ENCODE measurements around the gene PHYHD1.

Gene PHYHD1

GRCh38 chr9:128920381-128921058, at the start of gene PHYHD1:
TSS of gene PHYHD1 (plus strand) at chr9:128920982. CDS start at chr9:128922324, 1,342 bp downstream.
- DNase-seq (ENCODE audit: low spot score) = no peak

- DNase-seq (ENCODE audit: low spot score) = no peak
These were observed 42.9 kb upstream of the PHYHD1 start for GRCh38 chr9:128877852-128878251.

- peak; percentile 96 for DNase-seq (ENCODE audit: low spot score)
These were observed 38.7 kb upstream of the PHYHD1 start, which contains the start of the genes KYAT1 and LRRC8A for GRCh38 chr9:128881884-128882676. TSS of gene KYAT1 (minus strand) at chr9:128881950. CDS start at chr9:128845405, 36,545 bp downstream. TSS of gene LRRC8A (plus strand) at chr9:128882133. CDS start at chr9:128907165, 25,032 bp downstream.

GRCh38 chr9:128882677-128883603, 37.8 kb upstream of the PHYHD1 start:
- no peak for DNase-seq (ENCODE audit: low spot score)

- no peak for DNase-seq (ENCODE audit: low spot score)
These were observed 36.6 kb upstream of the PHYHD1 start for GRCh38 chr9:128884164-128884563.

- no peak for DNase-seq (ENCODE audit: low spot score)
These were observed 35.4 kb upstream of the PHYHD1 start for GRCh38 chr9:128885376-128885775.

GRCh38 chr9:128885798-128886197, 35.0 kb upstream of the PHYHD1 start:
- DNase-seq (ENCODE audit: low spot score) = no peak

- DNase-seq (ENCODE audit: low spot score) = no peak
These were observed 34.4 kb upstream of the PHYHD1 start for GRCh38 chr9:128886211-128886891.

- no peak for DNase-seq (ENCODE audit: low spot score)
These were observed 33.7 kb upstream of the PHYHD1 start for GRCh38 chr9:128887049-128887448.

GRCh38 chr9:128887914-128888350, 32.9 kb upstream of the PHYHD1 start:
- DNase-seq (ENCODE audit: low spot score) = no peak

GRCh38 chr9:128891321-128892220, 29.2 kb upstream of the PHYHD1 start:
- no peak for DNase-seq (ENCODE audit: low spot score)

- peak; percentile 53 for DNase-seq (ENCODE audit: low spot score)
These were observed 28.4 kb upstream of the PHYHD1 start for GRCh38 chr9:128892221-128892921.

- no peak for DNase-seq (ENCODE audit: low spot score)
These were observed 27.4 kb upstream of the PHYHD1 start for GRCh38 chr9:128893354-128893753.

- no peak for DNase-seq (ENCODE audit: low spot score)
These were observed 26.0 kb upstream of the PHYHD1 start for GRCh38 chr9:128894764-128895163.

- DNase-seq (ENCODE audit: low spot score) = no peak
These were observed 25.2 kb upstream of the PHYHD1 start for GRCh38 chr9:128895556-128895955.

GRCh38 chr9:128898382-128898781, 22.4 kb upstream of the PHYHD1 start:
- DNase-seq (ENCODE audit: low spot score) = no peak

- no peak for DNase-seq (ENCODE audit: low spot score)
These were observed 21.8 kb upstream of the PHYHD1 start for GRCh38 chr9:128898845-128899565.

GRCh38 chr9:128899566-128900322, 21.0 kb upstream of the PHYHD1 start:
- no peak for DNase-seq (ENCODE audit: low spot score)
